Endometrium (tissue), 2 donors: Measurements from ENCODE around the gene SVOP.

Experiments used
- FAIRE-seq: peaks from 2 replicates; lab custom pipeline; 2012; peaks lifted over from hg19 to GRCh38; lab: Jason Lieb, UNC
- donor health status: control.
- donor health status: control.

The SVOP gene

DNA sequence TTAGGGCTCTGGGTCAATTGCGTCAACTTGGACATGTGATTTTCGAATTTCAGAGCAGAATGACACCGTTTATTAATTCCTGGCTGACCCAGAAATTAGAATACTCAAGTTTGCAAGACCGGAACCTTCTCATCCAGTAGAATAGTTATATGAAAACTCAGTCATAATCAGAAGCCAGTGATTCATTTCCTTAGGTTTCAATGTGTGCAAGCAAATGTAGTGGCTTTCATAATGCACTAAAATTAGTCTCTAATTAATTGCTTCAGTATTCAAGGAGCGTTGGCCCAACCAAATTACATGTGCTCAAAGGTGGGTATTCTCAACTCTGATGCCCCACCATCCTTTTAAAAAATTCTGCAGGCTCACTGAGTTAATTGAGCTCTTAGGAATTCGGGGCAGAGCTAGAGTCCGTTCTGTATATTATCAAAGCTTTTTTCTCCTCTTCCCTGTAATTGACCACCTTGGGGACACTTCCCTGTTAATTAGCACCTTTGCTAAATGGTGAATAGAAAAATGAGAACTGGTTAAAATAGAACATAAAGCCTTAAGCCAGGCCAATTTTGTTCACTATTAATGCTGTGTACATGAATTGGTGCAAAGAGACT is 85.6 kb downstream of the SVOP start:
- no peak for FAIRE-seq

DNA sequence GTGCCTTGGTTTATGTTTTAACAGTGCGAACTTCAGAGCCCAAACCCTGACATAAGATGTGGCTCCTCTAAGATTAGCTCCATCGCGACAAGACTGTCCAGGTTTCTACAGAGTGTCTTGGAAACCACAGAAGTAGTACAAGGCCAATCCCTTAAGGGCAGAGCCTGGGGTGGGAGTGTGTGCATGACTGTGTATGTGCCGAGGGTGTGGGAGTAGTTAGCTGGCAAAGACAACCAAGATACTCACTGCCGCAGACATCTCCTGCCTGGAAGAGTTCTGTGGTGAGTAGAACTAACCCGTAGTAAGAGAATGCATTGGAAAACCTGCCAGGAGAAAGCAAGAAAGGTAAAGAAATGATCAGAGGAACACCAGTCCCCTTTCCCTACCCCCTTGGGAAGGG is 86.9 kb downstream of the SVOP start:
- FAIRE-seq: no peak

DNA sequence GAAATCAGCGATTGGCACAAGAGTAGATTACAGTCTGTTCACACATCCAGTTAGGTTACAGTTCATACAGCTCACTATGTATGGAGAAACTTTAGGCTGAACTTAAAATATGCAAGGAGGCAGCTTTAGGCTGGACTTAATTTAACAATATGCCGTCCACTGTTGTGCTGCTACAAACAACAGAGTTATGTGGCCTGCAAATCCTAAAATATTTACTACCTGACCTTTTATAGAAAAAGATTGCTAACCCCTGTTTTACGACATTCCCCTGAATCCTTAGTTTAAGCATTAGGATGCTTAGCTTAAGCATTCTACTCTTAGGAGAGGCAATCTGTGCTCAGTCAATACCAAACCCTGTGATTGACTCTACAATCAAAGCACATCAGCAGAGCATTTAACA is 90.1 kb downstream of the SVOP start:
- no peak for FAIRE-seq

DNA sequence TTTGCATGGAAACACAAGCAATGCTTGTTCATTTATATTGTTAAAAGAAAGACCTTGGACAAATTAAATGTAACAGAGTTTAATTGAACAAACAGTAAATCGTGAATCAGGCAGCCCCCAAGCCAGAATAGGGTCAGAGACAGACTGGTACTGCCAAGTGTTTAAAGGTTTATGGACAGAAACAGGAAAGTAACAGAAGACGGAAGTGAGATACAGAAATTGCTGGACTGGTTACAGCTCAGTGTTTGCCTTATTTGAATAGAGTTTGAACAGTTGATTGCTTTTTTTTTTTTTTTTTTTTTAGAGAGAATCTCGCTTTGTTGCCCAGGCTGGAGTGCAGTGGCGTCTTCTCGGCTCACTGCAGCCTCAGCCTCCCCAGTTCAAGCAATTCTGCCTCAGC is 90.7 kb downstream of the SVOP start:
- no peak for FAIRE-seq

DNA sequence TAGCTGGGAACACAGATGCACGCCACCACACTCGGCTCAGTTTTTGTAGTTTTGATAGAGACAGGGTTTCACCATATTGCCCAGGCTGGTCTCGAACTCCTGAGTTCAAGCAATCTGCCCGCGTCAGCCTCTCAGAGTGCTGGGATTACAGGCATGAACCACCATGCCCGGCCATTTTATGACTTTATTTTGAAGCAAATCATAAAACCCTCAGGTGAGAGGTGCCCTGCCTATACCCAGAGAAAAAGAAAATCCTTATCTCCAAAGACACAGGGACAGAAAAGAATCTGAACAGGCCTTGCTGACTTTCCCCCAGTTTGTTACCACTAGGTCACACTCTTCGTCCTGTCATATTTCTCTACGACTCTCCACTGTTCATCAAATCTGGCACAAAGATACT is 92.2 kb downstream of the SVOP start:
- FAIRE-seq: no peak

DNA sequence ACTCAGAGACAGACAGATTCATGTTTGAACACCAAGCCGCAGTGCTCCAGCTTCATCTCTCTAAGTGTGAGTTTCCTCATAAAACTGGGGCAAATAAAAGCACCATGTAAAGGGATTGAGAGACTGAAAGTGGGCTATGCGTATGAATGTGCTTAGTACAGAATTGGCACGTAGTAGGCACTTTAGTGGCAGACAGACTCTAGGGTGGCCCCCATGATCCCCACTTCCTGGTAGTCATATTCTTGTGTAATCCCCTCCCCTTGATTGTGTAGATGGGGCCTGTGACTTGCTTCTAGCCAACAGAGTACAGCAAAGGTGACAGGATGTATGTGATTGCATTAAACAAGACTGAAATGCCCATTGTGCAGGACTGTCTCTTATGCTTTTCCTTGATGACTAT is 98.0 kb downstream of the SVOP start:
- FAIRE-seq: no peak

DNA sequence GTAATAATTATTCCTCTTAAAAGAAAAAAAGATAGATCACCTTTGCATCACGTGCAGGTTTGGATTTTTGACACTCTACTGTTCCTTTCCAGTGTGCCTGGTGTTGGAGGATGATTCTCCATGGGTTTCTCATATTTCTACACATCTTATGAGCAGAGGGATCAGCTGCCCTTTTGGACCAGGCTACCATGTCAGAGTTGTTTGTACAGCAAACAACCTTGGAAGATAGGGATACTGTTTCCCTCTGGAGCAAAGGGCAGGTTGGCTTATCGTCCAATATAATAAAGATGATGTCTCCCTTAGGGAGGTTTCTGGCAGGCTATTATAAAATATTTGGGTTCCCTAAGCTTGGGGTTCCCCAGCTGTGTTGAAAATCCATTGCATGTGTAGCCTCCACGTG is 98.9 kb downstream of the SVOP start:
- no peak for FAIRE-seq

DNA sequence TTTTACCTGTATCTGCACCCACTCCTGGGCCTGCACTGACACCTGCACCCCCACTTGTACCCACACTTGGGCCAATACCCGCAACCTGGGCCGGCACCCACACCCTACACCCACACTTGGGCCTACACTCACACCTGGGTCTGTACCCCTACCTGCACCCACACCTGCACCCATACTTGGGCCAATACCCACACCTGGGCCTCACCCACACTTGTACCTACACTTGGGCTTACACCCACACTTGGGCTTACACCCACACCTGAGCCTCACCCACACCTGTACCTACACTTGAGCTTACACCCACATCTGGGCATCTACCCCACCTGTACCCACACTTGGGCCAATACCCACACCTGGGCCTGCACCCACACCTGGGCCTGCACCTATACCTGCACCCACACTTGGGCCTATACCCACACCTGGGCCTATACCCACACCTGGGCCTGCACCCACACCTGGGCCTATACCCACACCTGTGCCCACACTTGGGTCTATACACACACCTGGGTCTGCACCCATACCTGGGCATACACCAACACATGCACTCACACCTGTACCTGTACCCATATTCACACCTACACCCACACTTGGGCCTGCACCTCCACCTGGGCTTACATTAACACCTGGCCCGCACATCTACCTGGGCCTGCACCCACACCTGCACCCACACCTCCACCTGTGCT is 101.8 kb downstream of the SVOP start:
- no peak for FAIRE-seq

DNA sequence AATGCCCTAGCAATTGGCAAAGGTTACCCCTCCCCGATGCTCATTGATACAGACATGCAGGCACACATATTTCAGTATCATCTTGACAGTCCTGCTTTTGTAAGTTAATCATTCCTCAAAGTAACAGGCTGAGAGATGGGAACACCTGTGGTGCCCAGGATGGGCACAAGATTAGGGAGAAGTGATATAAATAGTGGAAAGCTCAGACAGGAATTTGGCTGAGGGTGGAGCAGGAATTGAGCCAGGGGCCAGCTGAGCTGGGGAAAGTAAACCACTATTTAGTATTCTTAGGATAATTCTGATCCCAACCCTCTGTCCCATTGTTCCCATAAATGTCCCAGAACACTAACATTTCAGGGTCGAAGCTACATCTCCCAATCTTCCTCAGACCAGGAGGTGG is 102.7 kb downstream of the SVOP start:
- no peak for FAIRE-seq

DNA sequence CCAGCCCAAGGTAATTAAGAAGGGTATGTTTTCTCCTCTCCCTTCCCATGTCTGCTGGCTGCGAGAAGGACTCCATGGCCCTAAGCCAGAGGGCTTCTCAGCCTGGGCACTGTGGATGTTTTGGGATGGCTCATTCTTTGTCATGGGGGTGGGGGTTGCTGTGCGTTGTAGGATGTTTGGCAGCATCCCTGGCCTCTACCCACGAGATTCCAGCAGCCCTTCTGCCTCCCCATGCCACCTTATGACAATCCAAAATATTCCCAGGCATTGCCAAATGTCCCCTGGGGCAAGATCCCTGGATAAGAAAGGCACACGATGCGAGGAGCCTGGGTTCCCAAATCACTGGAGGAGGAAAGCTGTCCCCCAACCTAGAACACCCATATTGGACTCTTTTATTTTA is 104.5 kb downstream of the SVOP start:
- FAIRE-seq: no peak

DNA sequence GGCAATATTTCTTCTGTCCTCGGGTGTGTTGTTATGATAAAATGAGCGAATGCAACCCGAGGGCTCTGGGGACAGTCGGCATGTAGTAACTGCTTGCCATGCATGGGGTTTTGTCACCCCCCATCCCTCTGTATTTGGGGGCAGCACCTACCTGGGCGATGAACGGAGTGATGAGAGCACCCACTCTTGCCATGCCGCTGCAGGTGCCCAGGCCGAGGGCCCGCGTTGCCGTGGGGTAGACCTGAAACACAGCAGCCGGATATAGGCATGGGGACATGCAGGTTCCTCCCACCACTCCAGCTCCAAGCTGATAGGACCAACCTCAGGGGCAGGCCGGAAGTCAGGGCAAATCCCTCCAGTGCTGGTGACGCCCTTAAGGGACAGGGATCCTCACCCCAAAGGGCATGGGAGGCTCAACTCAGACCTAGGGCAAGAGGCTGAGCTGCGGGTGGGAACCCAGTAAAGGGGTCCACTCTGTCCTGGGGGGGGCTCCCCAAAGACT is 105.2 kb downstream of the SVOP start:
- FAIRE-seq: no peak

DNA sequence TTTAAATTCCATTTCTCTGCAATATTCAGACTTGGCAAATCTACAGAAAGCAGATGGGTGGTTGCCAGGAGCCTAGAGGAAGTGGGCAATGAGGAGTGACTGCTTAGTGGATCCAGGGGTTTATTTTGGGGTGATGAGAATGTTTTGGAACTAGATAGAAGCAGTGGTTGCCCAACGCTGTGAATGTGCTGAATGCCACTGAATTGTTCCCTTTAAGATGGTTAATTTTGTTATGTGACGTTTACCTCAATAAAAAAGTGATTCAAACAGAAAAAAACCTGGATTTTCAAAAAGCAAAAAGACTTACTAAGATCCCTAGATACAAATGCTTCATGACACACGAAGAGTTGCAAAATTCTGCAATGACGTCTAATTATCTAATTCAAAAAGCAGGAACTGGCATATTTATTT is 106.7 kb downstream of the SVOP start:
- FAIRE-seq: no peak

DNA sequence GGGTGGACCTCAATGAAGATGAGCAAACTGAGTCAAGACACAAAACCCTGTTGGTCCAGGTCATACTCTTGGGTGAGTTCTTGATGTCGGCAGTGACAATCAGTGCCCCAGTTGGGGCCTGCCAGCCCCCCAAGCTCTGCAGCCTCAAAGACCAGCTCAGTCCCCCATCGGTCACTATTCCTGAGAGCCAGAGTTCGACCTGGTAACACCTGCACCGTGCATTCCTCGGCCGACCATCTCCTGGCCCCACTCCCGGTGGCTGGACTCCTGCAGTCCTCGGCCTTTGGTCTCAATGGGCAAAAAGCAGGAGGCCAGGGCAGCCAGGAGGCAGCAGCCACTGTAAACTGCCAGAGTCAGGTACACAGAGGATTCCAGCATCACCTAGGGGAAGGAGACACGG is 108.5 kb downstream of the SVOP start:
- FAIRE-seq: no peak

DNA sequence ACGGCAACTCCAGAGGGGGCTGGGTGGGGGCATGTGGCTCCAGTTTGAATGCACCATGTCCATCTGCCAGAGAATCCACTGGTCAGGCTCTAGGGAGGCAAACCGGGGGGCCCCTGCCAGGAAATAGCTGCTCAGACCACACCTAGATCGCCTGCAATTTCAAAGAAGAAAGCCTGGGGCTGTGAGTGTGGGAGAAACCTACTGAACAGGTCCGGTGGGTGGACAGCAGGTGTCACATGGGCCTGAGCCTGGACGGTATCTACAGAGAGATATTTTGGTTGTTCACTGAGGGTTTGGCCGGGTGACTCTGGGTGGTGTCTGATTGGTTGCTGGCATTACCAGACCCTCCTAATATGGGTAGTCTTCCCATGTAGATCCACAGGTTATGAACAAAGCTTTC is 109.0 kb downstream of the SVOP start:
- no peak for FAIRE-seq

DNA sequence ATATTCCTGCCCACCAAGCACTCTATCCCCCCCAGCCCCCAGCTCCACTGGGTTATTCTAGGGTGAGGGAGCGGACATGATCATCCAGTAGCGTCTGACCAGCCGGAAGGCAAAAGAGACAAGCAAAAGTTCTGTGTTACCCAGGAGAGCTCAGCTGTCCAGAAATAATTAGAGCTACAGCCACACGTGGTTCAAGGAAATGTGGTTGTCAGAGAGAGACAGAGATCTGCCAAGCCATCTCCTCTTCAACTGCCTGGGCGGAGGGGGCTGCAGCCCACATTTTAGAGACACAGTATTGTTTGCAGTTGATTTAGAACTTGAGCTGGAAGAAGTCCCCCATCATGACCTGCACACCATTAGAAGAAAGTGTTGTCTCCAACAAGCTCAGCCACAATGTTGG is 110.5 kb downstream of the SVOP start:
- no peak for FAIRE-seq

DNA sequence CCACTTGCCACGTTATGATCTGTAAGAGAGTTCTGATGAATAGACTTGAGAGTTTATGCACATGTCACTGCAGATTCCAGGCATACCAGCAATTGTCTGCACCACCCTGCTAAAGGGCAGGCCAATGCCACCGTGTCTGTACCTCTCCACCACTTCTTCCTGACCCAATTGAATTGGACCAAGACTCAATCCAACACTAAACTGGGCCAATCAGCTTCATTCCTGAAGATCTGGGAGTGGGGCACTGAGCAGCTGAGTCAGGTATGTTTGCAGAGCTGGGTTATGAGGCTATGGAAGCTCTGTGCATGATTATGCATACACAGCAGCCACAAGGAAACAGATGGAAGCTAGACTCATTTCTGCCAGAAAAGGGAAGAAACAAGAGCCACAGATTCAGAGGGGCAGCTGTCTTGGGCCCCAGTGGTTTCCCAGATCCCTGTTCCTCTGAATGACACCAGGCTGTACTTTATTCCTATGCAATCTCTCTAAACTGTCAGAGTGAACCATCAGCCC is 113.0 kb downstream of the SVOP start:
- FAIRE-seq: no peak

DNA sequence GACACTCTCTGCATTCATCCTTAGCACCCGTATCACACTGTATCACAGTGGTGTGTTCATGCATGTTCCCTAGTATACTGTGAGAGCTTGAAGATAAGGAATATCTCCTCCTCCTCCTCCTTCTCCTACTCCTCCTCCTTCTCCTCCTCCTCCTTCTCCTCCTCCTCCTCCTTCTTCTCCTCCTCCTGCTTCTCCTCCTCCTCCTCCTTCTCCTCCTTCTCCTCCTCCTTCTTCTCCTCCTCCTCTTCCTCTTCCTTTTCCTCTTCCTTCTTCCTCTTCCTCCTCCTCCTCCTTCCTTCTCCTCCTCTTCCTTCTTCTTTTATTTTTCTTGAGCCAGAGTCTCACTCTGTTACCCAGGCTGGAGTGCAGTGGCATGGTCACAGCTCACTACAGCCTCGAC is 113.9 kb downstream of the SVOP start:
- no peak for FAIRE-seq

DNA sequence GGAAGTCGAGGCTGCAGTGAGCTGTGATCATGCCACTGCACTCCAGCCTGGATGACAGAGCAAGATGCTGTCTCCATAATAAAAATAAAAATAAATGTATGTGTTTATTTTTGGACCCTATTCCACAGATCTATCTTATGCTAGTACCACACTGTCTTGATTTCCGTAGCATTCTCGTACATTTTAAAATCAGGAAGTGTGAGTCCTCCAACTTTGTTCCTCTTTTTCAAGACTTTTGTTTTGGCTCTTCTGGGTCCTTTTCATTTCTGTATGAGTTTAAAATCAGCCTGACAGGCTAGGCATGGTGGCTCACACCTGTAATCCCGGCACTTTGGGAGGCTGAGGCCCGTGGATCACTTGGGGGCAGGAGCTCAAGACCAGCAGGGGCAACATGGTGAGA is 115.1 kb downstream of the SVOP start:
- no peak for FAIRE-seq

DNA sequence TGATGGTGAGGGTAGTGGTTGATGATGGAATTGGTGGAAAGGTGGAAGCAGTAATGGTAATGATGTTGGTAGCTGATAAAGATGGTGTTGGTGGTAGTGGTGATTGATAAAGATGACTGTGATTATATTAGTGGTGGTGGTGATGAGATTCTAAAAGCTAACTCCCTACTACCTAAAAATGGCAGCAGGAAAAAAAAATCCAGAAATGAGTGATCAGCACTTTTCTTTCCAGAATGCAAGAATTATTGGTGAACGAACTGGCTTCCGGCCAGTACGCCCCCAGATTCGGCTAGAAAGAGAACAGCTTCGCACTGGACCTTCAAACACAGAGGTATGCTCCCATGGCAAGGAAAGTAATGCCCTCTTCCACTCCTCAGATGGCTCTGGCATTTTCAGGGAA is 121.7 kb downstream of the SVOP start:
- FAIRE-seq: no peak

DNA sequence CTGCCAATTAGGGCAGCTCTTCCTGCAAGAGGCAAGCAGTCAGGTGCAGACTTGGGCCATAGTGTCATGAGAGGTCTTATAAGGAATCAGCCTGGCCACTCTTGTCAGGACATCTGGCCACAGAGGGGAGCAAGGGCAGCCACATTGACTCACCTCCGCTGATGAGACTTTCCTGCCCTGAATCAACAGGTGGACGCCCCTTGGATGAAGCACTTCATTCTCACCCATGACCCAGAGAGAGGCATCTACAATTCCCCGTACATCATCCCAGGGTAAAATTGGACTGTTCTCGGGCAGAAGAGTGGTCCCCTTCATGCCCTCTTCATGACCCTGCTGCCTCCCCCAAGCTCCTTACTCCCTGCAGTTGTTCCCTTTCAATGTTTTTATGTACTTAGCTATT is 124.1 kb downstream of the SVOP start:
- no peak for FAIRE-seq

DNA sequence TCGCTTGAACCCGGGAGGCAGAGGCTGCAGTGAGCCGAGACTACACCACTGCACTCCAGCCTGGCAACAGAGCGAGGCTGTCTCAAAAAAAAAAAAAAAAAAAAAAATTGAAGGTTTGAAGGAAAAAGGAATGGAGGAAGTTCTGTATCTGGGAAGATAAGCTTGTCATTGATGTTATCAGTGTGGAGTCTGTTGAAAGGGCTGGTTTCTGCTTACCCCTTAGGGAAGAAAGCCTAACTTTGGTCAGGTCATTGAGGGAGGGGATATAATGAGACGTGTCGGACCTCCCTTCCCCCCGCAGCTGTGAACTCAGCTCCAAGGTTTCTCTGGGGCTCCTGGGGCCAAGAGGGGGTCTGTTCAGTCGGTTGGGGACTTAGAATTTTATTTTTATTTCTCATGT is 124.5 kb downstream of the SVOP start:
- no peak for FAIRE-seq

DNA sequence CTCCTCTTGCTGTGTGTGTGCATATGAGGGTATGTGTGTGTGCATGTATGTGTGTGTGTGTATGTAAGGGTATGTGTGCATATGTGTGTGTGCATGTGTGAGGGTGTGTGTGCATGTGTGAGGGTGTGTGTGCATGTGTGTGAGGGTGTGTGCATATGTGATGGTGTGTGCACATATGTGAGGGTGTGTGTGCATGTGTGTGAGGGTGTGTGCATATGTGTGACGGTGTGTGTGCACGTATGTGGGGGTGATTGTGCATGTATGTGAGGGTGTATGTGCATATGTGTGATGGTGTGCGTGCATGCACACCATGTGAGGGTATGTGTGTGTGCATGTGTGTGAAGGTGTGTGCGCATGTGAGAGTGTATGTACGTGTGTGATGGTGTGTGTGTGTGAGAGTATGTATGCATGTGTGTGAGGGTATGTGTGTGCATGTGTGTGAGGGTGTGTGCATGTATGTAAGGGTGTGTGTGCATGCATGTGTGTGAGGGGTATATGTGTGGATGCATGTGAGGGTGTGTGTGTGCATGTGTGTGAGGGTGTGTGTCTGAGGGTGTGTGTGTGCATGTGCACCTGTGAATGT is 125.6 kb downstream of the SVOP start:
- no peak for FAIRE-seq

DNA sequence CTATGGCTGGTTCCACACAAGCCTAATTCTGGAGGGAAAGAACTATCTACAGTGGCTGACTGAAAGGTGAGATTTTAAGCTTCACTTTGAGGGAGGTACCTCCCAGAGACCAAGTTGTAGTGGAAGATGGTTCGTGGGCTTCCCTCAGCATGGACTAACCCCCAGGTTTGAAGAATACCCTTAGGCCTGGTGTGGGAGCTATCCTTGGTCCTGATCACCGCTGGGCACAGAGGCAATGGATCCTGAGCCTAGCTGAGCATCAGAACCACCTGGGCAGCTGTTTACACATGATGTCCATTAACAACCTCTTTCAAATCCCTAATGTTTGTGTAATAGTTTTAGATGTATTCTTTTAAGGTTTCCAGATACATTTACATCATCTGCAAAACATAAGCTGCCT is 130.7 kb downstream of the SVOP start:
- no peak for FAIRE-seq

DNA sequence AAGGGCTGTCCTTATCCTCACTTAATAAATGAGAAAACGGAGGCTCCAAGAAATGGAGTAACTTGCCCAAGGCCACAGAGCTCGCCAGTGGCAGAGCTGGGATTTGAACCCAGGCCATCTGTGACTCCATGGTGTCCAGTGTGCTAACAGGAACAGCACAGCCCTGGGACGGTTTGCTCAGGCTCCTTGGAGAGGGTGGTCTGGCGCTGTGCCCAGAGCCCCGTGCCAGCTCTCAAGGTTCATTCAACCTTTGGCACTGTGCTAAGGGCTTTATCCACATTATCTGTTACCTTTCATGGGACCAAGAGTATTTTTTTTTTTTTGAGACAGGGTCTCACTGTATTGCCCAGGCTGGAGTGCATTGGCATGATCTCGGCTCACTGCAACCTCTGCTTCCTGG is 132.8 kb downstream of the SVOP start:
- no peak for FAIRE-seq
